ENCODE results near the gene DTYMK.

Gene DTYMK, protein sequence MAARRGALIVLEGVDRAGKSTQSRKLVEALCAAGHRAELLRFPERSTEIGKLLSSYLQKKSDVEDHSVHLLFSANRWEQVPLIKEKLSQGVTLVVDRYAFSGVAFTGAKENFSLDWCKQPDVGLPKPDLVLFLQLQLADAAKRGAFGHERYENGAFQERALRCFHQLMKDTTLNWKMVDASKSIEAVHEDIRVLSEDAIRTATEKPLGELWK

DNA sequence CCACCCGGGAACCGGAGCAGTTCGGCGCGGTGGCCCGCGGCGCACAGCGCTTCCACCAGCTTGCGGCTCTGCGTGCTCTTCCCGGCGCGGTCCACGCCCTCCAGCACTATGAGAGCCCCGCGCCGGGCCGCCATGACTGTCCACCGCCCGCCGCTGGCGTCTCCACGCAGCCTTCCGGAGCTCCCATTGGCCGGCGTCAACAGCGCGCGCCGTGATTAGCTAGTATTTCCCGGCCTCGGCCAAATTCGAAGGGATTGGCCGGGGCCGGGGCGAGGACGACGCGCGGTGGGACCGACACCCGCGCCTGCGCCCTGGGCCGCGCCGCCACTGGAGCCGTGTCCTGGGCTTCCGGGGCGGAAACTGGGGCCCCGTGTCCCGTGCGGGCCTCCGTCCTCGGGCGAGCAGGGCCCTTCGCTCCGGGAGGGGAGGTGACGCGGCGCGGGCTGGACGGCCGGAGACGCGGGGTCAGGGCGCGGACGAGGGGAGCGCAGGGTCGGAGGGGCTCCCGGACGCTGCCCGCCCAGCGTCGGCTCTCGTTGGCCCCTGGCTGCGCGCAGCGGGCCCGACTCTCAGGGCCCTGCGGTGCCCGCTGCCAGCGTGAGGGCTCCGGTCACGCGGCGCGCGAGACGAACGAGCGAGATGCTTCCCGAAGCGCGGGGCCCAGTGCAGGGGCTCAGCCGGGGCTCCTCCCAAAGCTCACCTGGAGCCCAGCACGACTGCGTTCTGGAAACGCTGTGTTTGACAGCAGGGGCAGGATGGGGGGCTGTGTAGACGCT lies at the start of gene DTYMK:
TSS of gene DTYMK (minus strand) at position 166 of the 776 bp plus-strand sequence. CDS start at position 134, 32 bp downstream.
- DNase-seq (ENCODE audit: low read depth), result peak; percentile 95

- no peak for DNase-seq (ENCODE audit: low read depth)
These were observed 49.5 kb upstream of the DTYMK start for GRCh38 chr2:241736111-241736510.

GRCh38 chr2:241734467-241735208 lies 48.0 kb upstream of the DTYMK start, which contains the start of gene D2HGDH:
Gene D2HGDH (plus strand): TSS chr2:241734630. CDS start chr2:241735225, 595 bp downstream.
- DNase-seq (ENCODE audit: low read depth), result peak; percentile 88

GRCh38 chr2:241734208-241734466 lies 47.5 kb upstream of the DTYMK start:
- no peak for DNase-seq (ENCODE audit: low read depth)

DNA sequence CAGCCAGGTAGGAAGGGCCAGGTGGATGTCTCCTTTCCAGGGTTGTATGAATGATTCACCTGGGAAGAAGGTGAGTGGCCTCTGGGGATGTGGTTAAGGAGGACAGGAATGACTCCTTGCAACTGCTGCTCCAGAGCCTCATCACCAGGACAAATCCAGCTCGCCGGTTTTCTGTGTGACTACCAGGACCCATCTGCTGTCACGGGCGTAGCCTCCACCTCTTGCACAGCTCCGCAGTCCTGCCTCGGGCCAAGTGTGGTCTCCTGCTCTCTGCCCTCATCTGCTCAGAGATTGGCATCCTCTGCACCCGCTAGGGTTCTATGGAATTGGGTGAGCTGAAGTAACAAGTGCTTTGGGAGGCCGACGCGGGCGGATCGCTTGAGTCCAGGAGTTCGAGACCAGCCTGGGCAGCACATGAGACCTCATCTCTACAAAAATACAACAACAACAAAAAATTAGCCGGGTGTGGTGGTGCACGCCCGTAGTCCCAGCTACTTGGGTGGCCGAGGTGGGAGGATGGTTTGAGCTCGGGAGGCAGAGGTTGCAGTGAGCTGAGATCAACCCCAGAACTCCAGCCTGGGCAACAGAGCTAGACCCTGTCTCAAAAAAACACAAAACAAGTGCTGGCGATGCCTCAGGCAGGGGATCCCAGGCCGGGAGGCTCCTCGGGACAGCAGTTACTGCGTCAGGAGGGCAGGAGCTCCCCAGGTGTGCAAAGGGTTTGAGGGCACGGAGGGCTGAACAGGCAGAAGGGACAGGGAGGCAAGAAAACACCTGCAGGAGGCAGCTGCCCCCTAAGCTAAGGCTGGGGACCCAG lies 47.0 kb upstream of the DTYMK start:
- DNase-seq (ENCODE audit: low read depth), result no peak

DNA sequence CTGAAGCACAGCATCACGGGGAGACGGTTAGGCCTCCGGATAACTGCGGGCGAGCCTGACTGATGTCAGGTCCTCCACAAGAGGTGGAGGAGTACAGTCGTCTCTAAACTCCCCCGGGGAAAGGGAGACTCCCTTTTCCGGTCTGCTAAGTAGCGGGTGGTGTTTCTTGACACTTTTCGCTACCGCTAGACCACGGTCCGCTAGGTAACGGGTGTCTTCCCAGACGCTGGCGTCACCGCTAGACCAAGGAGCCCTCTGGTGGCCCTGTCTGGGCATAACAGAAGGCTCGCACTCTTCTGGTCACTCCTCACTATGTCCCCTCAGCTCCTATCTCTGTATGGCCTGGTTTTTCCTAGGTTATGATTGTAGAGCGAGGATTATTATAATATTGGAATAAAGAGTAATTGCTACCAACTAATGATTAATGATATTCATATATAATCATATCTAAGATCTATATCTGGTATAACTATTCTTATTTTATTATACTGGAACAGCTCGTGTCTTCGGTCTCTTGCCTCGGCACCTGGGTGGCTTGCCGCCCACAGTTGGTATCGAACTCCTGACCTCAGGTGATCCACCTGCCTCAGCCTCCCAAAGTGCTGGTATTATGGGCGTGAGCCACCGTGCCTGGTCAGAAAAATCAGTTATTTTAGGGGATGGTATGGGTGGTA lies 46.0 kb upstream of the DTYMK start:
- peak; percentile 49 for DNase-seq (ENCODE audit: low read depth)

DNA sequence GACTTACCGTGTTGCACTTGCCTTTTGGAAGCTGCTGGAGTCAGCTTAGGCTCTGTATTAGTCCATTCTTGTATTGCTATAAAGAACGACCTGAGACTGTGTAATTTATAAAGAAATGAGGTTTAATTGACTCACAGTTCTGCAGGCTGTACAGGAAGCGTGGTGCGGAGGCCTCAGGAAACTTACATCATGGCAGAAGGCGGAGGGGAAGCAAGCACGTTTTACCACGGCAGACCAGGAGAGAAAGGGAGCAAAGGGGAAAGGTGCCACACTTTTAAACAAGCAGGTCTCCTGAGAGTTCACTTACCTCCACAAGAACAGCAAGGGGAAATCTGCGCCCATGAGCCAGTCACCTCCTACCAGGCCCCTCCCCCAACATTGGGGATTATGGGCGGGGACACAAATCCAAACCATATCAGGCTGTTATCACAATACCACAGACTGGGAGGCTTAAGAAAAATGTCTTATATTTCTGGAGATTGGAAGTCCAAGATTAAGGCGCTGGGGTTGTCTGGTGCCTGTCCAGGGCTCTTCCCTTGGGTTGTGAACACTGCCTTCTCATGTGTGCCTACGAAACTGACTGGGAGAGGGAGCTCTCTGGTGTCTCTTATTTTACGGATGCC lies 44.2 kb upstream of the DTYMK start:
- DNase-seq (ENCODE audit: low read depth), result no peak

GRCh38 chr2:241729868-241730267 lies 43.3 kb upstream of the DTYMK start:
- no peak for DNase-seq (ENCODE audit: low read depth)

- DNase-seq (ENCODE audit: low read depth), result no peak
These were observed 42.0 kb upstream of the DTYMK start for GRCh38 chr2:241728627-241729026.

GRCh38 chr2:241728000-241728399 lies 41.4 kb upstream of the DTYMK start:
- no peak for DNase-seq (ENCODE audit: low read depth)

DNA sequence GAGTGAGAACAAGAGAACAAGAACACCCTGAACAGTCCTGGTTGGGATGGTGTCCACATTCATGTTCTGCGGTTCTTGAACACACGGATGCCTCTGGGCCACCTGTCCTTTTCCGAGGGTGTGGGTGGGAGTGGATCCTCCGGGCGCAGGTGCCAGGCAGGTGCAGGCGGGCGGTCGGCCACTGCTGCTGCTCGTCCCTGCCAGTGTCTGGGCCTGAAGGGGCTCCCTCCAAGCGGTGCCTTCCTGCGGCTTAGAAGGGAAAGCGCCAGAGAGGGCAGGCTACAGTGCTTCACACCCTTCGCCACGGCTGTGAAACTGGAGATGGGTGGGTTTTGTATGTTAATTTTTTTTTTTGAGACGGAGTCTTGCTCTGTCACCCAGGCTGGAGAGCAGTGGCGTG lies 39.8 kb upstream of the DTYMK start:
- no peak for DNase-seq (ENCODE audit: low read depth)

GRCh38 chr2:241724975-241725870 lies 38.6 kb upstream of the DTYMK start:
- DNase-seq (ENCODE audit: low read depth), result no peak

GRCh38 chr2:241724259-241724974 lies 37.8 kb upstream of the DTYMK start:
- DNase-seq (ENCODE audit: low read depth), result no peak

DNA sequence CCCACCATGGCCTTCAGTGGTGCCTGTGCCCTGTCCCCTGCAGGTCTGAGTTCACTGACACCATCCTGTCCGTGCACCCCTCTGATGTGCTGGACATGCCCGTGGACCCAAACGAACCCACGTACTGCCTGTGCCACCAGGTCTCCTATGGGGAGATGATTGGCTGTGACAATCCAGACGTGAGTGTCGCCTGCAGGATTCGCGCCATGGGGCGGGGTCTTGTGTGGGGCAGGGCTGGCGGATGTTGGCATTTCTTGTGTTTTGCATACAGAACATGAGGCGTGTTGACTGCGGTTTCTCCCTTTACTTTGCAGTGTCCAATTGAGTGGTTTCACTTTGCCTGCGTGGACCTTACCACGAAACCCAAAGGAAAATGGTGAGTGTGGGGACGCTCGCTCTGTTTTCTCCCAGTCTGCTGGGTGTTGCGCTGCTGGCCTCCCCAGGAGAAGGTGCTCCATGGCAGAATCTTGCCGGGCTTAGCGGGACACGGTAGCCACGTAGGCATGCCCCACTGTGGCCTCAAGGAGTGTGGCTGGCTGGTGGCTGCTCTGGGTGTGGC lies 36.4 kb upstream of the DTYMK start:
- no peak for DNase-seq (ENCODE audit: low read depth)

- no peak for DNase-seq (ENCODE audit: low read depth)
These were observed 35.2 kb upstream of the DTYMK start for GRCh38 chr2:241721852-241722251.

- no peak for DNase-seq (ENCODE audit: low read depth)
These were observed 33.9 kb upstream of the DTYMK start for GRCh38 chr2:241720560-241720959.

GRCh38 chr2:241720099-241720498 lies 33.5 kb upstream of the DTYMK start:
- no peak for DNase-seq (ENCODE audit: low read depth)

DNA sequence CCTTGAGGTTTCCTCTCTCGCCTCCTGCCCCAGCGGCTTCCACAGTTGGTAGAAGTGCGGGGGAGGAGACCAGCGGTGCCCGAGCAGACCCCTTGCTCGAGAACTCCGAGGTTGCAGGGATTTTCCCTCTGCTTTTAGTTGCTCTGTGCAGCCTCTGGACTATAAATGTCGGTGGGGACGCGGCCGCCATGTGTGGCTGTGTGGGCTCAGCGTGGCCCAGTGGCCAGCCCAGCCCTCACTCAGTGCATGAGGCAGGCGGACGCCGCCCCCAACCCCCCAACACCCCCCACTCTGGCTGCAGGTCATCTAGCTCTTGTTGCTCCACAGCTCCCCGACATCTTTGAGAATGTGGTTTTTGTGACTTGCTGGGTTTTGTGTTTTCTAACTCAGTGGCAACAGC lies 32.5 kb upstream of the DTYMK start:
- no peak for DNase-seq (ENCODE audit: low read depth)

GRCh38 chr2:241708879-241709278 lies 22.3 kb upstream of the DTYMK start:
- DNase-seq (ENCODE audit: low read depth), result no peak

Data from activated T-cell treated with anti-CD3 and anti-CD28 coated beads for 24 hours (primary cell).